ENCODE measurements around the gene GATA2. TPM values are rescaled to one million over a fixed set of nuclear protein-coding genes. Genes with fewer than 3 reads are reported as not detected.

GATA2 gene
- total RNA-seq, 4 donors from 2014 or later, result 8.1 to 24.7 (median 15.9) TPM

DNA sequence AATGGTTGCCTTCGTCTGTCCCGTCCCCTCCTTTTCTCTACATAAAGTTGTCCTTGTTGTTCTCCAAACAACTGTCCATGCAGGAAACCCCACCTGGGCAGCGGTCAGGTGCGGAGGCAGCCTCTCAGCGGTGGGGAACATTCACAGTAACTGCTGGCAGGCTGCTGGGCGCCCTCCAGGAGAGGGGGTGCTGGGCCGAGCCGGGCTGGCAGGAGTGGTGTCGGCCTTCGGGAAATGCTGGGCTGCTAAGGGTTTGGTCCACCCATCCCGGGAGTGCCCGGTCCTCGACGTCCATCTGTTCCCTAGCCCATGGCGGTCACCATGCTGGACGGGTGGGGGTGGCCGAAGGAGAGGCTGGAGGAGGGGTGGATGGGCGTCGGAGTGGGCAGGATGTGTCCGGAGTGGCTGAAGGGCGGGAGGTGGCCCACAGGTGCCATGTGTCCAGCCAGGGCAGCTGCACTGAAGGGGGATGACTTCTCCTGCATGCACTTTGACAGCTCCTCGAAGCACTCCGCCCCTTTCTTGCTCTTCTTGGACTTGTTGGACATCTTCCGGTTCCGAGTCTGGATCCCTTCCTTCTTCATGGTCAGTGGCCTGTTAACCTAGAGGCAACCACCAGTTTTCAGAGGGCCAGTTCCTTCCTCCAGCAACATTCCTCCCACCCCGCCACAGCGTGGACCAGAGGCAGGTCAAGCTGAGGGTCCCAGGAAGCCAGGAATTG, 12.1 kb downstream of the GATA2 start:
- peaks cover 6 to 98% of the 10 kb centered on the region in 2 donors for H3K27me3 ChIP-seq
- no peak for DNase-seq (ENCODE audit: low spot score in 2 of 2)
- 56 to 79% methylated on average over 21 to 27 of the region's 27 CpGs for WGBS, 2 donors
- no peak overlapping the region for H3K4me3 ChIP-seq
- H3K9me3 ChIP-seq, result no peaks in the 10 kb centered on the region
- H3K27ac ChIP-seq, result no peak overlapping the region
- H3K36me3 ChIP-seq, result no peaks in the 10 kb centered on the region
- H3K4me1 ChIP-seq, result peaks cover 0 to 28% (median 0%) of the 10 kb centered on the region in 4 donors
- TF ChIP-seq EP300 (IDR thresholded peaks at IDR 0.05) (no peak), POLR2A (IDR thresholded peaks at IDR 0.05) (no peak)
- TF ChIP-seq, protein P1, sequence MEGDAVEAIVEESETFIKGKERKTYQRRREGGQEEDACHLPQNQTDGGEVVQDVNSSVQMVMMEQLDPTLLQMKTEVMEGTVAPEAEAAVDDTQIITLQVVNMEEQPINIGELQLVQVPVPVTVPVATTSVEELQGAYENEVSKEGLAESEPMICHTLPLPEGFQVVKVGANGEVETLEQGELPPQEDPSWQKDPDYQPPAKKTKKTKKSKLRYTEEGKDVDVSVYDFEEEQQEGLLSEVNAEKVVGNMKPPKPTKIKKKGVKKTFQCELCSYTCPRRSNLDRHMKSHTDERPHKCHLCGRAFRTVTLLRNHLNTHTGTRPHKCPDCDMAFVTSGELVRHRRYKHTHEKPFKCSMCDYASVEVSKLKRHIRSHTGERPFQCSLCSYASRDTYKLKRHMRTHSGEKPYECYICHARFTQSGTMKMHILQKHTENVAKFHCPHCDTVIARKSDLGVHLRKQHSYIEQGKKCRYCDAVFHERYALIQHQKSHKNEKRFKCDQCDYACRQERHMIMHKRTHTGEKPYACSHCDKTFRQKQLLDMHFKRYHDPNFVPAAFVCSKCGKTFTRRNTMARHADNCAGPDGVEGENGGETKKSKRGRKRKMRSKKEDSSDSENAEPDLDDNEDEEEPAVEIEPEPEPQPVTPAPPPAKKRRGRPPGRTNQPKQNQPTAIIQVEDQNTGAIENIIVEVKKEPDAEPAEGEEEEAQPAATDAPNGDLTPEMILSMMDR (IDR thresholded peaks at IDR 0.05), result no peak

DNA sequence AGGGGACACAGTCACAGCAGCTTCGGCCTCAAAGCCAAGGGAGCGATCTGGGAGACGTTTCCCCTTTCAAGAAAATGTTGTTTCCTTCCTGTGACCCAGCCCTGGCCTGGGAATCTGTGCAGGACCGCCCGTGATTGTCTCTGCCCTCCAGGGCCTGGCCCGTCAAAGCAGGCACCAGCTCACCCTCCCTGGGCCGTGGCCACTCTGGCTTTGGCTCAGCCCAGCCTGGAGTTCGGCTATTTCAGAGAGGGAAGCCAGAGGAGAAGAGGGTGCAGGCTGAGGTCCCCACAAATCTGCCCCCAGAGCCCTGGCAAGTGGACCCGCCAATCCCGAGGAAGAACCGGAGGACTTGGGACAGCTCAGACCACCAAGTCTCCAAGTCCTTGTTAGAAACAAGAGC, 12.7 kb downstream of the GATA2 start:
- H3K27me3 ChIP-seq, result peaks cover 6 to 96% of the 10 kb centered on the region in 2 donors
- no peak overlapping the region for H3K4me3 ChIP-seq
- no peaks in the 10 kb centered on the region for H3K9me3 ChIP-seq
- TF ChIP-seq EP300 (IDR thresholded peaks at IDR 0.05) (no peak), POLR2A (IDR thresholded peaks at IDR 0.05) (no peak)
- TF ChIP-seq, protein P1 (IDR thresholded peaks at IDR 0.05), result no peak
- H3K27ac ChIP-seq, result no peak overlapping the region
- H3K36me3 ChIP-seq, result no peaks in the 10 kb centered on the region
- peaks cover 0 to 28% (median 0%) of the 10 kb centered on the region in 4 donors for H3K4me1 ChIP-seq
- no peak for DNase-seq (ENCODE audit: low spot score in 2 of 2)
- 56 to 63% methylated on average over 11 of the region's 11 CpGs for WGBS, 2 donors

DNA sequence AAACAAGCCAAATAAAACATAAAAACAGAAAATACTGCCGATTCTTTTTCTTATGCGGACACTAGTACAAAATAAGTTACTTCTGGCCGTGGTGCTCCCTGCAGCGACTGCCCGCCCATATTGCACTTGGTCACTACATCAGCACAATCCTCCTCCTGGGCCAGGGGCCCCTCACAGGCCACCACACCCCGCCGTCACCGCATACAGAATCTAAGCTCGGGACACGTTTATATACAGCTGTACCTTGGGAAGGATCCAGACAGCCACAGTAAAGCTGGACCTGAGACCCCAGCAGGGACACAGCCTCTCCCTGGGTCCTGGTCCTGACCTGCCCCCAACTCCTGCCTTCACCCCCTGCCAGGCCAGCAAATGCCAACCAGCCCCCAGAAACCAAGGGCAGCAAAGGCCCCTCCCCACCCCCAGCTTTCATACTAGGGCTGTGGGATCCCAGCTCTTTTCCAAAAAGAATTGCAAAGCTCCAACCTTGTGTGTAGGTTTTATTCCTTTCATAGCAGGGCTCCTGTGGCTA, 13.4 kb downstream of the GATA2 start:
- Histone ChIP-seq H3K4me1 (peaks cover 0 to 28% (median 0%) of the 10 kb centered on the region in 4 donors), H3K27me3 (peaks cover 6 to 90% of the 10 kb centered on the region in 2 donors), H3K27ac (no peak overlapping the region), H3K4me3 (no peak overlapping the region), H3K9me3 (no peaks in the 10 kb centered on the region), H3K36me3 (no peaks in the 10 kb centered on the region)
- no peak for DNase-seq (ENCODE audit: low spot score in 2 of 2)
- WGBS, 2 donors, result 67 to 73% methylated on average over 10 of the region's 10 CpGs
- TF ChIP-seq POLR2A (IDR thresholded peaks at IDR 0.05) (no peak), EP300 (IDR thresholded peaks at IDR 0.05) (no peak)
- TF ChIP-seq, protein P1 (IDR thresholded peaks at IDR 0.05), result no peak

DNA sequence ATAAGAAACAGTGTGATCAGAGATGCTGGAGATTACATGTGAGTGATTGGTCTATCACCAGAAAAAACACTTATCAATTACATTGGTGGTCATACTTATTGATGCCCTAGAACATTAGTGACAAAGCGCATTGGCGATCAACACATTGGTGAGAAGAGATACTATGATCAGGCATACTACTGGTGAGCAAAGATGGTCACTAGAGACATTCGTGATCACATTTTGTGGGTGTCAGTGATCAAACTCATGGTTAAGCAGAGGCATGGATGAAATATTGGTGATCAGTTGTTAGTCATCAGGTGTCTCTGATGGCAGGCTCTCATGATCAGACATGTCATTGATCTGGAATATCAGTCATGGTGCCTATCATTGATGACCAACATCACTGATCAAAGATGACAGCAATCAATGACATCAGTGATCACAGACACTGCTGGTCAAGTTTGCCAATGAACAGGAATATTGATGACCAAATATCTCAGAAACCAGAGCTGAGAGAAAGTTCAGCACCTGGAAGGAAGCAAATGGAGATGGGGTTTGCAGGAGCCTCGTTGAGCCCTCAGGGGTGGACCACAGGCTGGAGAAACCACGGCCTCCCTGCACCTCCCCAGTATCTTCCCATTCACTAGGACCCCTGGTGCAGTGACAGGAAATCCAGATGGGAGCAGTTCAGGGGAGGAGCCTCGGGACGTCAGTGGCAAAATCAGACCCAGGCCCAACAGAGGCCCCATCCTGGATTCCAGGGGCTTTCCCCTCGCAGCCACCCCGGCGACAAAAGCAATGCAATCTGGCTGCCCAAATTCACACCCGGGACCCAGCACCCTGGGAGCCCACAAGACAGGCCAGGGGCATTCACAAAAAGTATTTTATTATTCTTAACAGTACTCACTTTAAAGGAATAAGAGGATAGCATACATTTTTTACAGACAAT, 14.2 kb downstream of the GATA2 start:
- Histone ChIP-seq H3K9me3 (no peaks in the 10 kb centered on the region), H3K36me3 (no peaks in the 10 kb centered on the region), H3K27me3 (peaks cover 6 to 90% of the 10 kb centered on the region in 2 donors), H3K4me3 (no peak overlapping the region), H3K4me1 (peaks cover 0 to 26% (median 0%) of the 10 kb centered on the region in 4 donors), H3K27ac (no peak overlapping the region)
- TF ChIP-seq, protein P1 (IDR thresholded peaks at IDR 0.05), result no peak
- TF ChIP-seq POLR2A (IDR thresholded peaks at IDR 0.05) (no peak), EP300 (IDR thresholded peaks at IDR 0.05) (no peak)
- no peak for DNase-seq (ENCODE audit: low spot score in 2 of 2)
- WGBS, 2 donors, result 58 to 68% methylated on average over 11 of the region's 11 CpGs

Measured in tibial nerve (tissue), 4 donors.